H54 (cell line): ENCODE measurements around the gene JMJD4.
"Not testable (repeated sequence)": the region's sequence is repeated elsewhere in the genome, so short reads cannot be mapped to it uniquely, and the experiment has no call there.

Experiments
- DNase-seq: peaks from one replicate; pipeline ENCODE4 v3.0.0; 2011; ENCODE audit warnings: low spot score, mixed read lengths; ENCODE audit not compliant: insufficient read length
- FAIRE-seq: peaks from 3 replicates; lab custom pipeline; 2011; peaks lifted over from hg19 to GRCh38; lab: Jason Lieb, UNC
- POLR2A ChIP-seq: IDR thresholded peaks from 2 replicates; pipeline ENCODE4 v1.6.1; 2011; ENCODE audit warnings: low read depth, mild to moderate bottlenecking, low read length

JMJD4 gene

GRCh38 chr1:227729144-227729880 lies 5.8 kb downstream of the JMJD4 start:
- FAIRE-seq: no peak
- DNase-seq: no peak
- TF ChIP-seq POLR2A: peak; percentile 9

GRCh38 chr1:227728892-227729143 lies 6.3 kb downstream of the JMJD4 start:
- DNase-seq: peak; percentile 15
- no peak for FAIRE-seq
- TF ChIP-seq POLR2A: no peak; the same call in 1 of the 2 replicates

DNA sequence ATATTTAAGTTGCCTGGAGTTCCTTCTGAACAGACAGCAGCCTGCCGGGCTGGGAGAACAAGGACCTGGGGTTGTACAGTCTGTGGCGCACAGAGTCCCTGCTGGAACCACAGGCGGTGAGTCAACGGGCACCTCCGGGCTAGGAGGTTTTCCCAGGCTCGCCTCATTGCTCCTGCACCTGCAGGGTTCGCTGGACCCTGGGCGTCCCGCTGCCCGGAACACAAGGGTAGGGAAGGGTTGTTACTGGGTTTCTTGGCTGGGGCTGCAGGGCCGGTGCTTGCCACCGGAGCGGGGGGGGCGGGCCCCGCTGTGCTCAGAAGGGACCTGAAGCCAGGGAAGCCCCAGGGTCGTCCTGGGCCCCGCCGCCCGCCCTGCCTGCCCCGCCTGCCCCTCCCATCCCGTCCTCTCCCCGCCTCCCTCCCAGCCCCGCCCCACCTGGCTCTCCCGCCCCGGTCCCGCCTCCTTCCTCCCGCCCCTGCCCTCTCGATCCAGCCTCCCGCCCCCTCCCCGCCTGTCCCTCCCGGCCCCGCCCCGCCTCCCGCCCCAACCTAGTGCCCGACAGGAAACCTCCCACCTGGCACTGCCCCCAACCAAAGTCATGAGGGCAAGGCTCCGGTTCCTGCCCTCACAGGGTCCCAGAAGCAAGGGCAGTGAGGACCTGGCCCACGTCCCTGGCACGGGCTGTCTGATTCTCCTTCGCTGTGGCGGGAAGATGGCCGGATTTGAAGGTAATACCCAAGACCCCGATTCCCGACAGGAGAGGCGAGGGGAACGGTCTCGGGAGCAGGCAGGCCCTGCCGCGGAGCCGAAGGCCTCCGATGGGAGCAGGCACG lies 6.8 kb downstream of the JMJD4 start:
- DNase-seq (peak; percentile 79), FAIRE-seq (no peak)
- no peak; the same call in 1 of the 2 replicates for TF ChIP-seq POLR2A

GRCh38 chr1:227726924-227727599 lies 8.0 kb downstream of the JMJD4 start:
- FAIRE-seq: no peak
- TF ChIP-seq POLR2A: no peak
- DNase-seq: no peak

DNA sequence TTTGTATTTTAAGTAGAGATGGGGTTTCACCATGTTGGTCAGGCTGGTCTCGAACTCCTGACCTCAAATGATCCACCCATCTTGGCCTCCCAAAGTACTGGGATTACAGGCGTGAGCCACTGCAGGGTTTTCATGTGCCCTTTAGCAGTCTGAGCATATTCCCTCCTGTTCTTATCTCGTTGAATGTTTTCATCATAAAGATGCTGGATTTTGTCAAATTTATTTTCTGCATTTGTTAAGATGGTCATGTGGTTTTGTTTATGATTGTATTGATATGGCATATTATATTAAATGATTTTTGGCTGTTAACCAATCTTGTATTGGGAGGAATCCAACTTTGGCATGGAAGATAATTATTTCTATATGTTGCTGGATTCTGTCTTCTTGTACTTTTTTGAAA lies 8.8 kb downstream of the JMJD4 start:
- TF ChIP-seq POLR2A: no peak
- no peak for DNase-seq
- no peak for FAIRE-seq

DNA sequence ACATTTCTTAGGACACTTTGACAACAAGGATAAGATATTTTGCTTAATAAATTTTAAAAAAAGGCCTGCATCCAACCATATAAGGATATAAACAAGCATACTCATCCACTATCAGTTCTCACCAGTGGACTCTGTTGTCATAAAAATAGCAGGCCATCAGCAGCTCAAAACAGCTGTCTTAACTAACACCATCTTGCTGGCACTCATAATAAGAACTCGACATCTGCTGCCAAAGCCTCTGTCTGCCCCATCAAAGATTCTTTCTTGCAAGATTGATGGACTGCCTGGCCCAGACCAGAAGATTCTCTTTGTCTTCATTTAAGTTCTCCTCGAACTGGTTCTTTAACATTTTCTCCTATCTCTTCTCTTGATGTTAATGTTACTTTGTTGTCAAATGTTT lies 10.1 kb downstream of the JMJD4 start:
- TF ChIP-seq POLR2A: no peak
- no peak for FAIRE-seq

GRCh38 chr1:227723474-227723873 lies 11.6 kb downstream of the JMJD4 start:
- FAIRE-seq: no peak
- DNase-seq: no peak
- TF ChIP-seq POLR2A: no peak

More for the DNA sequence above, 10.1 kb downstream of the JMJD4 start:
- no peak for DNase-seq

GRCh38 chr1:227718932-227719331 lies 16.2 kb downstream of the JMJD4 start:
- no peak for TF ChIP-seq POLR2A
- no peak for FAIRE-seq
- no peak for DNase-seq

DNA sequence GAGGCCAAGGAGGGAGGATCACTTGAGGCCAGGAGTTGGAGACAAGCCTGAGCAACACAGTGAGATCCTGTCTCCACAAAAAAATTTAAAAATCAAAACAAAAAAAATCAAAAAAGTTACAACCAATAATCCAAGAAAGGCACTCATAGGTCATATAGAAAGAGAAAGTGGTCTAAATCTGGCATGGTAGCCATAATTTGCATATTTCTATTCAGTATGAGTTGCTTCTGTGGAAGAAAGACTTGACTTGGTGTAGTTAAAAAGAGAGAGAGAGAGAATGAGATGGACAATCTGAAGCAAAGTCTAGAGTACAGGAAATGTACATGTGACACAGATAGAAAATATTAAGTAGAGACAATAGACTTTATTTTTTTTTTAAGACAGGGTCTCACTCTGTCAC lies 22.5 kb downstream of the JMJD4 start:
- DNase-seq (no peak), FAIRE-seq (no peak)
- TF ChIP-seq POLR2A: no peak

DNA sequence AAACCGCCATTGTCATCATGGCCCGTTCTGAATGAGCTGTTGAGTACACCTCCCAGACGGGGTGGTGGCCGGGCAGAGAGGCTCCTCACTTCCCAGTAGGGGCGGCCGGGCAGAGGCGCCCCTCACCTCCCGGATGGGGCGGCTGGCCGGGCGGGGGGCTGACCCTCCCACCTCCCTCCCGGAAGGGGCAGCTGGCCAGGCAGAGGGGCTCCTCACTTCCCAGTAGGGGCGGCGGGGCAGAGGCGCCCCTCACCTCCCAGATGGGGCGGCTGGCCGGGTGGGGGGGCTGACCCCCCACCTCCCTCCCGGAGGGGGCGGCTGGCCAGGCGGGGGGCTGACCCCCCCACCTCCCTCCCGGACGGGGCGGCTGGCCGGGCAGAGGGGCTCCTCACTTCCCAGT lies 24.6 kb downstream of the JMJD4 start:
- DNase-seq, FAIRE-seq: not testable (repeated sequence)

- FAIRE-seq: no peak
- no peak for DNase-seq
- no peak for TF ChIP-seq POLR2A
These were observed 25.7 kb downstream of the JMJD4 start for GRCh38 chr1:227709451-227709850.

DNA sequence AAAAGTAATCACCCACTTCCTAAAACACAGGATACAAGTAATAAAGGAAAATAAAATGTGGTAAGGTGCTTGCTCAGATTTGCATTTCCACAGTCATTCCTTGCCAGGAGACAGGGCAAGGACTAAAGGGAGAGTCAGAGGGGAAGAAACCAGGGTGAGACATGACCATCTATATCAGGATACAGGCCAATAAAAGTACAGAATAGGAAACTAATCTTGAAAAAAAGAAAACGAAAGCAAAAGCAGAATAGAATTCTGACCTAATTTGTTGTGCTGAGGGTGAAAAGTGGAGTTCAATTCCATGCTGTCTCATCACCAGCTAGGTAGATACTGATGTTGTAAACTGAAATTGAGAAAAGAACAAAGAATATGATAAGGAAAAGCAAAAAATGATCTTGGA lies 27.3 kb downstream of the JMJD4 start:
- TF ChIP-seq POLR2A: no peak
- DNase-seq: no peak
- FAIRE-seq: peak; percentile 69

GRCh38 chr1:227701631-227702030 lies 33.5 kb downstream of the JMJD4 start:
- not testable (repeated sequence) for DNase-seq, FAIRE-seq

- TF ChIP-seq POLR2A: no peak
- FAIRE-seq (no peak), DNase-seq (no peak)
These were observed 37.7 kb downstream of the JMJD4 start for GRCh38 chr1:227697321-227697864.

DNA sequence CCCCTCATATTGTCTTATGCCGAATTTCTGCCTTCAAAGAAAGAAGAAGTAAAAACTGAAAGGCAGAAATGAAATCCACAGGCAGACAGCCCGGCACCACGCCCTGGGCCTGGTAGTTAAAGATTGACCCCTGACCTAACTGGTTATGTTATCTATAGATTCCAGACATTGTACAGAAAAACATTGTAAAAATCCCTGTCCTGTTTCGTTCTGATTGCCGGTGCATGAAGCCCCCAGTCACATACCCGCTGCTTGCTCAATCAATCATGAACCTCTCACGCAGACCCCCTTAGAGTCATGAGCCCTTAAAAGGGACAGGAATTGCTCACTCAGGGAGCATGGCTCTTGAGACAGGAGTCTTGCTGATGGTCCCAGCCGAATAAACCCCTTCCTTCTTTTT lies 49.3 kb downstream of the JMJD4 start:
- DNase-seq (no peak), FAIRE-seq (no peak)
- TF ChIP-seq POLR2A: no peak
